Mesendoderm (in vitro differentiated cells): Measurements from ENCODE around the gene ADGRD1.

Experiments used
- DNase-seq: peaks from one replicate; pipeline ENCODE4 v3.0.0; 2013
- H2AK5ac ChIP-seq: 2 replicates; pipeline ENCODE4 v1.6.1; 2013; ENCODE audit warnings: low read length, inconsistent platforms
- H2BK120ac ChIP-seq: 2 replicates; pipeline ENCODE4 v1.6.1; 2013; ENCODE audit warnings: low read depth, mild to moderate bottlenecking, low read length, moderate library complexity, mixed read lengths
- H2BK15ac ChIP-seq: replicated peaks from 2 replicates; pipeline ENCODE4 v1.6.1; 2013; ENCODE audit warnings: low read depth, mild to moderate bottlenecking, moderate library complexity
- H2BK5ac ChIP-seq: 2 replicates; pipeline ENCODE4 v1.6.1; 2013; ENCODE audit warnings: low read length, inconsistent platforms
- H3K18ac ChIP-seq: 2 replicates; pipeline ENCODE4 v1.6.1; 2013; ENCODE audit warnings: mild to moderate bottlenecking, low read length, mixed read lengths
- H3K23ac ChIP-seq: one replicate; pipeline ENCODE4 v1.6.1; 2013; ENCODE audit warnings: low read length
- H3K27ac ChIP-seq: 2 replicates; pipeline ENCODE4 v1.5.1; 2013; ENCODE audit warnings: low read depth, mild to moderate bottlenecking, inconsistent platforms, low read length, moderate library complexity
- H3K27me3 ChIP-seq: 2 replicates; pipeline ENCODE4 v1.6.1; 2013; ENCODE audit warnings: low read length, control low read depth, mild to moderate bottlenecking, inconsistent platforms; ENCODE audit not compliant: insufficient read depth, poor library complexity
- H3K36me3 ChIP-seq: 2 replicates; pipeline ENCODE4 v1.6.1; 2013; ENCODE audit warnings: low read length, inconsistent platforms; ENCODE audit not compliant: control insufficient read depth, insufficient read depth
- H3K4ac ChIP-seq: one replicate; pipeline ENCODE4 v1.6.1; 2013; ENCODE audit warnings: low read depth, mild to moderate bottlenecking, low read length, moderate library complexity
- H3K4me1 ChIP-seq: 2 replicates; pipeline ENCODE4 v1.6.1; 2013; ENCODE audit warnings: low read depth, low read length, inconsistent platforms; ENCODE audit not compliant: control insufficient read depth
- H3K4me2 ChIP-seq: 2 replicates; pipeline ENCODE4 v1.6.1; 2013; ENCODE audit warnings: low read length
- H3K4me3 ChIP-seq: 2 replicates; pipeline ENCODE4 v1.5.1; 2013; ENCODE audit warnings: mild to moderate bottlenecking, low read length
- H3K56ac ChIP-seq: one replicate; pipeline ENCODE4 v1.6.1; 2013; ENCODE audit warnings: low read length
- H3K79me1 ChIP-seq: 2 replicates; pipeline ENCODE4 v1.6.1; 2013; ENCODE audit warnings: low read length, inconsistent platforms
- H3K79me2 ChIP-seq: 2 replicates; pipeline ENCODE4 v1.6.1; 2013; ENCODE audit warnings: mild to moderate bottlenecking, low read length; ENCODE audit not compliant: control insufficient read depth, insufficient read depth
- H3K9ac ChIP-seq: 2 replicates; pipeline ENCODE4 v1.6.1; 2013; ENCODE audit warnings: low read length, inconsistent platforms
- H4K5ac ChIP-seq: one replicate; pipeline ENCODE4 v1.6.1; 2013; ENCODE audit warnings: low read length
- H4K8ac ChIP-seq: one replicate; pipeline ENCODE4 v1.6.1; 2013; ENCODE audit warnings: low read depth, mild to moderate bottlenecking, control low read depth, low read length, moderate library complexity
- WGBS: extraction: QIAGEN DNeasy Blood & Tissue Kit; methylation state at CpG from one replicate; pipeline ENCODE4 v1.1.7; 2013; ENCODE audit warnings: low lambda C conversion rate, missing lambda C conversion rate; ENCODE audit not compliant: insufficient coverage; ENCODE audit errors: extremely low coverage; 5-methylcytosine and 5-hydroxymethylcytosine counted together

The ADGRD1 gene

DNA sequence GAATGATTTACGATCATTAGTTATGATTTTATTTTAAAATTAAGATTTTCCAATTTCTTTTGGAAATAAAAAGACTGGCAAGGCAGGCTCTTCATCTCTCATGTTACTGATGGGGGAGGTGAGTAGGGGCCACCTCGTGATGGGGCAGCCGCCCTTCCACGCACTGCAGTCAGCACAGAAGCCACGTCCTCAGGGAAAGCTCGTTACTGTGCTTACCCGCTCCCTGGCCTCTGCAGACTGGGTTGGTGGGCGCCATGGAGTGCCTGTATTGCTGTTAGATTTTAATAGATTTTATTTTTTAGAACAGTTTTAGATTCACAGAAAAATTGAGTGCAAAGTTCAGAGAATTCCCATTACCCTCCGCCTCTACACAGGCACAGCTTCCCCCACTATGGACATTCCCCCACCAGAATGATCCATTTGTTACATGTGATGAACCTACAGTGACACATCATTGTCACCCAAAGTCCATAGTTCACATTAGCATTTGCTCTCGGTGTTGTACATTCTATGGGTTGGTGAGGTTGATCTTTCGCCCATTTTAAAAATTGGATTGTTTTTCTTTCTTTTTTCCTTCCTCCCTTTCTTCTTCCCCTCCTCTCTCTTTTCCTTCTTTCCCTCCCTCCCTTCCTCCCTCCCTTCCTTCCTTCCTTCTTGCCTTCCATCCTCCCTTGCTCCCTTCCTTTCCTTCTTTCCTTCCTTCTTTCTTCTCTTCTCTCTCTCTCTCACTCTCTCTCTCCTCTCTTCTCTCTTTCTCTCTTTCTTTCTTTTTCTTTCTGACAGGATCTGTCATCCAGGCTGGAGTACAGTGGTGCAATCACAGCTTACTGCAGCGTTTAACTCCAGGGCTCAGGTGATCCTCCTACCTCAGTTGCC, 30.7 kb downstream of the ADGRD1 start:
- Histone ChIP-seq H3K79me2 (no peaks in the 10 kb centered on the region), H2BK120ac (no peak overlapping the region), H3K27ac (no peak overlapping the region), H3K27me3 (no peaks in the 10 kb centered on the region), H2AK5ac (no peak overlapping the region), H3K4ac (no peak overlapping the region), H3K18ac (no peak overlapping the region), H3K56ac (no peak overlapping the region), H4K8ac (no peak overlapping the region), H3K79me1 (no peaks in the 10 kb centered on the region), H4K5ac (no peak overlapping the region), H3K9ac (no peak overlapping the region), H3K36me3 (no peaks in the 10 kb centered on the region), H2BK15ac (no peak overlapping the region), H3K4me3 (no peak overlapping the region), H2BK5ac (no peak overlapping the region), H3K4me1 (no peaks in the 10 kb centered on the region), H3K23ac (no peak overlapping the region), H3K4me2 (no peak overlapping the region)
- 100% methylated on average over 1 of the region's 12 CpGs for WGBS
- DNase-seq, result no peak

GRCh38 chr12:130987151-130987931, 33.6 kb downstream of the ADGRD1 start:
- H3K56ac ChIP-seq, result no peak overlapping the region
- no peak for DNase-seq
- H3K4me1 ChIP-seq, result no peaks in the 10 kb centered on the region
- H2BK120ac ChIP-seq, result no peak overlapping the region
- no peaks in the 10 kb centered on the region for H3K79me2 ChIP-seq
- H3K27ac ChIP-seq, result no peak overlapping the region
- no peak overlapping the region for H2AK5ac ChIP-seq
- no peak overlapping the region for H3K4ac ChIP-seq
- no peaks in the 10 kb centered on the region for H3K36me3 ChIP-seq
- H3K18ac ChIP-seq, result no peak overlapping the region
- H3K9ac ChIP-seq, result no peak overlapping the region
- no peak overlapping the region for H3K4me2 ChIP-seq
- no peak overlapping the region for H3K23ac ChIP-seq
- H3K4me3 ChIP-seq, result no peak overlapping the region
- no peak overlapping the region for H4K8ac ChIP-seq
- H3K79me1 ChIP-seq, result no peaks in the 10 kb centered on the region
- H3K27me3 ChIP-seq, result no peaks in the 10 kb centered on the region
- H4K5ac ChIP-seq, result no peak overlapping the region
- H2BK15ac ChIP-seq, result no peak overlapping the region
- H2BK5ac ChIP-seq, result no peak overlapping the region
- no CpG with 5 or more reads among the region's 22 CpGs for WGBS

DNA sequence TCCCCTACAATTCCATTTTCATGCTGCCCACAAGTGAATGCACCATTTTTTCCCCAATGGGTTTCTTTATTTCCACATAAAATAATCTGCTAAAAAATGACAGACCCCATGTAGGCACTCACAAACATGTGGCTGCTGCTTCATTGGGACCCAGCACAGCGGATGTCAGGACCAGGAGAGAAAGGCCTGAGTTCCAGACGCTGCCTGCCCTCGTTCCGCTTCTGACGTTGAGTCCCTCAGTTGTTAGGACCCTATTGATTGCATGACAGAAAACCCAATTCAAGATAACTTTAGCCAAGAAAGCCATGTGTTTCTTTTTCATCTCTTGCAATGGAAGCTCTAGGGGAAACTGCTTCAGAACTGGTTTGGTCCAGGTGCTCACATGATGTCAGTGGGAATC, 34.6 kb downstream of the ADGRD1 start:
- no peaks in the 10 kb centered on the region for H3K27me3 ChIP-seq
- no peak overlapping the region for H3K4me2 ChIP-seq
- no peaks in the 10 kb centered on the region for H3K4me1 ChIP-seq
- H3K36me3 ChIP-seq, result no peaks in the 10 kb centered on the region
- H3K27ac ChIP-seq, result no peak overlapping the region
- H3K56ac ChIP-seq, result no peak overlapping the region
- H3K4ac ChIP-seq, result no peak overlapping the region
- H3K18ac ChIP-seq, result no peak overlapping the region
- no peak overlapping the region for H2AK5ac ChIP-seq
- no peak overlapping the region for H4K5ac ChIP-seq
- H3K79me1 ChIP-seq, result no peaks in the 10 kb centered on the region
- H3K9ac ChIP-seq, result no peak overlapping the region
- no peak overlapping the region for H2BK15ac ChIP-seq
- no peak for DNase-seq
- no peak overlapping the region for H2BK120ac ChIP-seq
- H4K8ac ChIP-seq, result no peak overlapping the region
- no peaks in the 10 kb centered on the region for H3K79me2 ChIP-seq
- no CpG with 5 or more reads among the region's 5 CpGs for WGBS
- H3K23ac ChIP-seq, result no peak overlapping the region
- no peak overlapping the region for H3K4me3 ChIP-seq
- H2BK5ac ChIP-seq, result no peak overlapping the region

GRCh38 chr12:130988751-130989150, 35.0 kb downstream of the ADGRD1 start:
- Histone ChIP-seq H3K36me3 (no peaks in the 10 kb centered on the region), H3K23ac (no peak overlapping the region), H3K4me2 (no peak overlapping the region), H2BK15ac (no peak overlapping the region), H3K4ac (no peak overlapping the region), H4K8ac (no peak overlapping the region), H4K5ac (no peak overlapping the region), H3K27ac (no peak overlapping the region), H3K18ac (no peak overlapping the region), H3K79me1 (no peaks in the 10 kb centered on the region), H2AK5ac (no peak overlapping the region), H2BK5ac (no peak overlapping the region), H2BK120ac (no peak overlapping the region), H3K4me3 (no peak overlapping the region), H3K27me3 (no peaks in the 10 kb centered on the region), H3K79me2 (no peaks in the 10 kb centered on the region), H3K4me1 (no peaks in the 10 kb centered on the region), H3K56ac (no peak overlapping the region), H3K9ac (no peak overlapping the region)
- no CpG with 5 or more reads among the region's 2 CpGs for WGBS
- no peak for DNase-seq

DNA sequence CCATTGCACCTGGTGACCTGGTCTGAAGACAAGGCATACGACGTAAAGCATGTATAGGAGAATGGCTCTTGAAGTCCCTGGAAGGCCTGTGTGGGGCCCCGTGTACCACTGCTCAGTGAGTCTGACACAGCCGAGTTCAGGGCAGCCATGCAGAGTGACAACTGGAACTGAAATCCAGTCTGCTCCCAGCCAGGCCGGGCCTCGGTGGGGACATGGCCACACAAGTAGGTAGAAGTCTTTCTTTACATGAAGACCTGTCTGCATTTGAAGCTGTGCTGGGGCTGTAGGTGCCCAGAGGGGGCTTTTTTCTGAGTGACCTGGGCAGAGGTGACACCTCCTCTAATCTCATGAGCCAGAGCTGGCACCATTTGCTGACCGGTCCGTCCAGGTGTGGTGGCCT, 35.7 kb downstream of the ADGRD1 start:
- H3K23ac ChIP-seq, result no peak overlapping the region
- DNase-seq, result no peak
- H2BK5ac ChIP-seq, result no peak overlapping the region
- no peak overlapping the region for H3K18ac ChIP-seq
- no peaks in the 10 kb centered on the region for H3K4me1 ChIP-seq
- H3K27ac ChIP-seq, result no peak overlapping the region
- no peak overlapping the region for H2BK120ac ChIP-seq
- H3K79me1 ChIP-seq, result no peaks in the 10 kb centered on the region
- H4K5ac ChIP-seq, result no peak overlapping the region
- no peak overlapping the region for H4K8ac ChIP-seq
- WGBS, result no CpG with 5 or more reads among the region's 8 CpGs
- no peaks in the 10 kb centered on the region for H3K27me3 ChIP-seq
- H3K9ac ChIP-seq, result no peak overlapping the region
- H2AK5ac ChIP-seq, result no peak overlapping the region
- no peaks in the 10 kb centered on the region for H3K36me3 ChIP-seq
- H3K4me2 ChIP-seq, result no peak overlapping the region
- H3K4me3 ChIP-seq, result no peak overlapping the region
- no peak overlapping the region for H2BK15ac ChIP-seq
- no peaks in the 10 kb centered on the region for H3K79me2 ChIP-seq
- no peak overlapping the region for H3K4ac ChIP-seq
- no peak overlapping the region for H3K56ac ChIP-seq
